Ishikawa (cell line): ENCODE data around the gene MAX.

Source experiments
- CEBPB ChIP-seq: IDR thresholded peaks from 2 replicates; pipeline ENCODE4 v1.6.1; 2012
- CREB1 ChIP-seq: IDR thresholded peaks from 2 replicates; pipeline ENCODE4 v1.6.1; 2012; ENCODE audit warnings: low read depth
- EGR1 ChIP-seq: IDR thresholded peaks from 2 replicates; pipeline ENCODE4 v1.6.1; 2012
- EP300 ChIP-seq: IDR thresholded peaks from 2 replicates; pipeline ENCODE4 v1.6.1; 2012; ENCODE audit warnings: borderline replicate concordance
- FOXM1 ChIP-seq: IDR thresholded peaks from 2 replicates; pipeline ENCODE4 v1.6.1; 2012; ENCODE audit warnings: low read depth, borderline replicate concordance
- MAX ChIP-seq: IDR thresholded peaks from 2 replicates; pipeline ENCODE4 v1.6.1; 2012
- NFIC ChIP-seq: IDR thresholded peaks from 2 replicates; pipeline ENCODE4 v1.6.1; 2012
- RAD21 ChIP-seq: IDR thresholded peaks from 2 replicates; pipeline ENCODE4 v1.6.1; 2012; ENCODE audit warnings: low read depth
- REST ChIP-seq: IDR thresholded peaks from 2 replicates; pipeline ENCODE4 v1.6.1; 2012; ENCODE audit warnings: low read depth, mild to moderate bottlenecking
- TAF1 ChIP-seq: IDR thresholded peaks from 2 replicates; pipeline ENCODE4 v1.6.1; 2012; ENCODE audit warnings: low read depth, mild to moderate bottlenecking
- TCF12 ChIP-seq: IDR thresholded peaks from 2 replicates; pipeline ENCODE4 v1.6.1; 2012; ENCODE audit warnings: low read depth
- TEAD4 ChIP-seq: IDR thresholded peaks from 2 replicates; pipeline ENCODE4 v1.6.1; 2012
- USF1 ChIP-seq: IDR thresholded peaks from 2 replicates; pipeline ENCODE4 v1.6.1; 2012
- YY1 ChIP-seq: IDR thresholded peaks from 2 replicates; pipeline ENCODE4 v1.6.1; 2012; ENCODE audit warnings: low read depth
- ZBTB7A ChIP-seq: IDR thresholded peaks from 2 replicates; pipeline ENCODE4 v1.6.1; 2012; ENCODE audit warnings: low read depth

MAX gene

GRCh38 chr14:65038966-65039365, 63.4 kb downstream of the MAX start:
- TF ChIP-seq CREB1 (no peak), FOXM1 (no peak), TEAD4 (no peak)

- TF ChIP-seq MAX (no peak), YY1 (no peak), EP300 (no peak), USF1 (no peak), TEAD4 (no peak), FOXM1 (no peak)
These were observed 67.3 kb downstream of the MAX start for GRCh38 chr14:65035049-65035448.

- TF ChIP-seq TAF1 (no peak), CEBPB (no peak), FOXM1 (no peak), RAD21 (no peak)
These were observed 68.3 kb downstream of the MAX start for GRCh38 chr14:65034021-65034420.

GRCh38 chr14:65033181-65033580, 69.1 kb downstream of the MAX start:
- no peak for TF ChIP-seq ZBTB7A
- no peak for TF ChIP-seq FOXM1
- no peak for TF ChIP-seq EGR1
- TF ChIP-seq REST, result no peak
- no peak for TF ChIP-seq TEAD4
- TF ChIP-seq CREB1, result no peak
- no peak for TF ChIP-seq EP300
- no peak for TF ChIP-seq TCF12
- no peak for TF ChIP-seq RAD21
- no peak for TF ChIP-seq CEBPB
- TF ChIP-seq TAF1, result no peak
- TF ChIP-seq MAX, result no peak

GRCh38 chr14:65032319-65032718, 70.0 kb downstream of the MAX start:
- no peak for TF ChIP-seq TEAD4

GRCh38 chr14:65031321-65031720, 71.0 kb downstream of the MAX start:
- TF ChIP-seq CEBPB, result 0 out of 2 replicates have a peak, but pooled peaks have one; percentile 14

- TF ChIP-seq TEAD4 (no peak), RAD21 (no peak), YY1 (no peak), ZBTB7A (no peak), TCF12 (no peak)
These were observed 73.4 kb downstream of the MAX start for GRCh38 chr14:65028937-65029336.

GRCh38 chr14:65027127-65027799, 75.1 kb downstream of the MAX start:
- TF ChIP-seq EP300, result no peak
- TF ChIP-seq CEBPB, result no peak
- no peak for TF ChIP-seq USF1
- TF ChIP-seq FOXM1, result no peak
- TF ChIP-seq REST, result no peak
- TF ChIP-seq MAX, result no peak
- no peak for TF ChIP-seq NFIC
- TF ChIP-seq EGR1, result no peak
- no peak for TF ChIP-seq TEAD4
- no peak for TF ChIP-seq ZBTB7A
- no peak for TF ChIP-seq CREB1
- TF ChIP-seq TAF1, result no peak
- TF ChIP-seq RAD21, result no peak
- no peak for TF ChIP-seq TCF12
- no peak for TF ChIP-seq YY1
